RWPE2 (cell line): ENCODE data around the gene NUP214.

Experiments used
- ATAC-seq: fragments of 200-7000 bp; cut with Tn5 transposase; 3 replicates; pipeline ENCODE4 v1.9.1; 2021; ENCODE audit warnings: low read depth
- DNase-seq: peaks from one replicate; pipeline ENCODE4 v3.0.0-alpha.2; 2020; ENCODE audit warnings: low spot score
- H3K27ac ChIP-seq: fragments of 450-650 bp; 2 replicates; pipeline ENCODE4 v1.5.1; 2017; ENCODE audit warnings: mild to moderate bottlenecking; ENCODE audit not compliant: poor library complexity, severe bottlenecking
- H3K27me3 ChIP-seq: fragments of 250-450 bp; sonication (Bioruptor Pico); 2 replicates; pipeline ENCODE4 v1.5.1; 2021; ENCODE audit warnings: mild to moderate bottlenecking, moderate library complexity; ENCODE audit not compliant: insufficient read depth, poor library complexity, severe bottlenecking
- H3K36me3 ChIP-seq: fragments of 250-450 bp; sonication (Bioruptor Pico); 2 replicates; pipeline ENCODE4 v1.5.1; 2020; ENCODE audit warnings: low read depth, mild to moderate bottlenecking, moderate library complexity
- H3K4me1 ChIP-seq: fragments of 250-450 bp; sonication (Bioruptor Pico); 2 replicates; pipeline ENCODE4 v1.5.1; 2021; ENCODE audit warnings: mild to moderate bottlenecking, moderate library complexity; ENCODE audit not compliant: insufficient read depth, poor library complexity, severe bottlenecking
- H3K4me3 ChIP-seq: fragments of 250-450 bp; sonication (Bioruptor Pico); 2 replicates; pipeline ENCODE4 v1.5.1; 2021; ENCODE audit warnings: mild to moderate bottlenecking, moderate library complexity; ENCODE audit not compliant: severe bottlenecking
- H3K9me3 ChIP-seq: fragments of 250-450 bp; sonication (Bioruptor Pico); 2 replicates; pipeline ENCODE4 v1.5.1; 2021; ENCODE audit warnings: mild to moderate bottlenecking, moderate library complexity; ENCODE audit not compliant: severe bottlenecking
- TF ChIP-seq, protein P1 (sequence below): fragments of 450-650 bp; IDR thresholded peaks from one replicate; pipeline ENCODE4 v1.5.1; 2017; ENCODE audit warnings: mild to moderate bottlenecking, moderate library complexity; ENCODE audit not compliant: poor library complexity, severe bottlenecking

The NUP214 gene

DNA sequence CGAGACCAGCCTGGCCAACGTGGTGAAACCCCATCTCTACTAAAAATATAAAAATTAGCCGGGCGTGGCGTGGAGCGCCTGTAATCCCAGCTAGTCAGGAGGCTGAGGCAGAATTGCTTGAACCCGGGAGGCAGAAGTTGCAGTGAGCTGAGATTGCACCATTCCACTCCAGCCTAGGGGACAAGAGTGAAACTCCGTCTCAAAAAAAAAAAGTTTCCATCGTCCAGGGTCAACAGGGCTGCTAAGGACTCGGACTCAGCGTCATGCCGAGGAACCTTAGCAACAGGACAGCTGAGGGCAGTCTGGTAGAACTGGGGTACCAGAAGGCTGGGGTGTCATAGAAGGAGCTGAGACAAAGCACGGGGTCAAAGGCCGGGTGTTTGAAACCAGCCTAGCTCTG, 129.2 kb downstream of the NUP214 start:
- Histone ChIP-seq H3K36me3 (no peaks in the 10 kb centered on the region), H3K27me3 (no peaks in the 10 kb centered on the region), H3K4me1 (peaks cover 8% of the 10 kb centered on the region), H3K4me3 (no peak overlapping the region), H3K27ac (no peak overlapping the region), H3K9me3 (peaks cover 7% of the 10 kb centered on the region)
- no peak for DNase-seq
- TF ChIP-seq, protein P1, sequence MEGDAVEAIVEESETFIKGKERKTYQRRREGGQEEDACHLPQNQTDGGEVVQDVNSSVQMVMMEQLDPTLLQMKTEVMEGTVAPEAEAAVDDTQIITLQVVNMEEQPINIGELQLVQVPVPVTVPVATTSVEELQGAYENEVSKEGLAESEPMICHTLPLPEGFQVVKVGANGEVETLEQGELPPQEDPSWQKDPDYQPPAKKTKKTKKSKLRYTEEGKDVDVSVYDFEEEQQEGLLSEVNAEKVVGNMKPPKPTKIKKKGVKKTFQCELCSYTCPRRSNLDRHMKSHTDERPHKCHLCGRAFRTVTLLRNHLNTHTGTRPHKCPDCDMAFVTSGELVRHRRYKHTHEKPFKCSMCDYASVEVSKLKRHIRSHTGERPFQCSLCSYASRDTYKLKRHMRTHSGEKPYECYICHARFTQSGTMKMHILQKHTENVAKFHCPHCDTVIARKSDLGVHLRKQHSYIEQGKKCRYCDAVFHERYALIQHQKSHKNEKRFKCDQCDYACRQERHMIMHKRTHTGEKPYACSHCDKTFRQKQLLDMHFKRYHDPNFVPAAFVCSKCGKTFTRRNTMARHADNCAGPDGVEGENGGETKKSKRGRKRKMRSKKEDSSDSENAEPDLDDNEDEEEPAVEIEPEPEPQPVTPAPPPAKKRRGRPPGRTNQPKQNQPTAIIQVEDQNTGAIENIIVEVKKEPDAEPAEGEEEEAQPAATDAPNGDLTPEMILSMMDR: no peak
- no peak for ATAC-seq

DNA sequence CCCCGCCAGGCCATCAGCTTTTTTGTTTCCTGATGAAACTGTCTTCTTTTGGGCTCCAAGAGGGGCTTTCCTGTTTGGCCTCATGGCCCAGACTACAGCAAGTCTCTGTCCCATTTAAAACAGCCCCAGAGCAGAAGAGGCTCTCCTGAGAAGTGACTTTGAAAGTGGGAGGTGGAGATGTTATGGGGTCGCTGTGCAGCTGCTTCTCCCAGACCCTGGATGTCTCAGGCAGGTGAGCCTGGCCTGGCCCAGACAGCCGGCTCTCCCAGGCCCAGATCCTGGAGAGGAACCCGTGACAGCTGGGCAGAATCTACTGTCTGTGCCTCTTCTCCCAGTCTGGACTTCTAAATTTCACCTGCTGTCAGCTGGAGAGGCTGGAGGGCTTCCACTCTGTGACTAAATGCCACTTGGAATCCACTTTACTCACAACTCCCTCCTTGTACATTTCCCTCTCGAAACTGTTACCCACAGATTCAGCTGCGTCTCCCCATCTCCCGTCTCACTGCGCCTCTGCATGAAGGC, 130.4 kb downstream of the NUP214 start:
- peaks cover 10% of the 10 kb centered on the region for H3K9me3 ChIP-seq
- ATAC-seq (no peak; the same call in 2 of the 3 replicates), DNase-seq (no peak)
- H3K4me1 ChIP-seq: peaks cover 8% of the 10 kb centered on the region
- H3K27ac ChIP-seq: peak overlapping the region; percentile 42
- TF ChIP-seq, protein P1: no peak
- H3K36me3 ChIP-seq: no peaks in the 10 kb centered on the region
- no peak overlapping the region for H3K4me3 ChIP-seq
- H3K27me3 ChIP-seq: no peaks in the 10 kb centered on the region

DNA sequence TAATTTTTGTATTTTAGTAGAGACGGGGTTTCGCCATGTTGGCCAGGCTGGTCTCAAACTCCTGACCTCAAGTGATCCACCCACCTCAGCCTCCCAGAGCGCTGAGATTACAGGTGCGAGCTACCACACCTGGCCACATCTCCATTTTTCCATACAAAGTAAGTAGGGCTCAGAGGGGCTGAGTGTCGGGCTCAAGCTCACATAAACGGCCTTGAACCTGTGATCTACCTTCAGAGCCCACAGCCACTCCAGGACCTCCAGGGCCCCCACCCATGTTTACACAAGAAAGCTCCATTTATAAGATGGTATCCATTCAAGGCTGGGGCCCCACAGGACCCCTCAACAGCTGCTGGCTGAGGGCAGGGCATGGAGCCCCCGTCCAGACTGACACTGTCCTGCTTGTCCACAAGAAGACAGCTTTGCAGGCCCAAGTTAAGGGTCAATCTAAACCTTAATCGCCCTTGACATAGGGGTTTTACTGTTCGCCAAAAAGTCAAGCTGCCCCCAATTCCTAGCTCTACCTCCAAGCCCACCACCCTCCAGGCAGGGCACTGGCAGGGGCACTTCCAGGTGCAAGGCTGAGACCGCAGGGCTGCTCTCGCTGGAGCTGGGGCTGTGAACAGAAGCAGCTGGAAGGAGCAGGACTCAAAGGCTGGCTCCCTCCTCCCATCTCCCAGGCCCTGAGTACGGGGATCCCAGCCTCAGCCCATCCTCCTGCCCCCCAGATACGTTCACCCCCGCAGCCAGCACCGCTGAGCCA, 132.1 kb downstream of the NUP214 start:
- H3K27me3 ChIP-seq: no peaks in the 10 kb centered on the region
- H3K4me1 ChIP-seq: peaks cover 8% of the 10 kb centered on the region
- H3K36me3 ChIP-seq: no peaks in the 10 kb centered on the region
- ATAC-seq (no peak), DNase-seq (no peak)
- no peak overlapping the region for H3K27ac ChIP-seq
- H3K9me3 ChIP-seq: peaks cover 7% of the 10 kb centered on the region
- TF ChIP-seq, protein P1: no peak
- no peak overlapping the region for H3K4me3 ChIP-seq

DNA sequence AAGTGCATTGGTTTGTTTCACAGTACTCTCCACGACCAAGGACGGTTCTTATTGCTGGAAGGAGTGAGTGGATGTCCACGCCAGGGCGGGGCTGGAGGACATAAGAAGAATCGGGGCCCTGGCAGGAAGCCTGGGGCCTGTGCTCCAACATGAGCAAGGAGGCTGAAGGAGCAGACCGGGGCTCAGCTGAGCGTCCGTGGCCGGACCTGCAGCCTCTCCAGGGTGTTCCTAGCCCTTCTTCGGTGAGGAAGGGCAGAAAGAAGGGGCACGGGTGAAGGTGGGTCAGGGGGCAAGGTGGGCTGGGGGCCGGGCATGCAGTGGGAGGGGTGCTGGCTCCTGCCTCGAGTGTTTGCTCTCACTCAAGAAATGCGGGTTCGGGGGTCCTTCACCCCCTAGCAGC, 132.8 kb downstream of the NUP214 start:
- no peak for DNase-seq
- H3K27me3 ChIP-seq: no peaks in the 10 kb centered on the region
- no peak overlapping the region for H3K4me3 ChIP-seq
- no peak overlapping the region for H3K27ac ChIP-seq
- H3K36me3 ChIP-seq: no peaks in the 10 kb centered on the region
- peaks cover 7% of the 10 kb centered on the region for H3K9me3 ChIP-seq
- no peak for ATAC-seq
- peaks cover 8% of the 10 kb centered on the region for H3K4me1 ChIP-seq
- TF ChIP-seq, protein P1: no peak
